Measurements from ENCODE around the gene TTF1.

Gene TTF1

GRCh38 chr9:132364068-132364467 is 42.6 kb downstream of the TTF1 start:
- no peak for DNase-seq

- DNase-seq = no peak
Measured at GRCh38 chr9:132357764-132358163, 48.9 kb downstream of the TTF1 start.

GRCh38 chr9:132356324-132356924 is 50.2 kb downstream of the TTF1 start:
- no peak for DNase-seq

GRCh38 chr9:132354637-132355355 is 51.8 kb downstream of the TTF1 start, which contains the start of gene SETX:
Gene SETX (minus strand): TSS chr9:132354986. CDS start chr9:132349428, 5,558 bp downstream.
- peak; percentile 98 for DNase-seq

GRCh38 chr9:132351404-132352045 is 55.1 kb downstream of the TTF1 start:
- no peak for DNase-seq

GRCh38 chr9:132350861-132351315 is 55.8 kb downstream of the TTF1 start:
- DNase-seq = peak; percentile 50

GRCh38 chr9:132348676-132349075 is 58.0 kb downstream of the TTF1 start:
- DNase-seq = no peak

GRCh38 chr9:132346177-132346576 is 60.5 kb downstream of the TTF1 start:
- no peak for DNase-seq

GRCh38 chr9:132341177-132341840 is 65.3 kb downstream of the TTF1 start:
- DNase-seq = no peak

GRCh38 chr9:132334364-132334763 is 72.3 kb downstream of the TTF1 start:
- no peak for DNase-seq

GRCh38 chr9:132333556-132333955 is 73.1 kb downstream of the TTF1 start:
- no peak for DNase-seq

- no peak for DNase-seq
Measured at GRCh38 chr9:132328580-132328979, 78.1 kb downstream of the TTF1 start.

GRCh38 chr9:132327537-132327936 is 79.1 kb downstream of the TTF1 start:
- no peak for DNase-seq

Measured in KG1 (cell line).